GM19238 (cell line): ENCODE data around the gene LGALS14.
"Not testable (repeated sequence)": the region's sequence is repeated elsewhere in the genome, so short reads cannot be mapped to it uniquely, and the experiment has no call there.

Experiments used
- DNase-seq: peaks from one replicate; pipeline ENCODE4 v3.0.0; 2011; ENCODE audit warnings: low spot score; ENCODE audit not compliant: insufficient read length

LGALS14 gene, protein sequence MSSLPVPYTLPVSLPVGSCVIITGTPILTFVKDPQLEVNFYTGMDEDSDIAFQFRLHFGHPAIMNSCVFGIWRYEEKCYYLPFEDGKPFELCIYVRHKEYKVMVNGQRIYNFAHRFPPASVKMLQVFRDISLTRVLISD

DNA sequence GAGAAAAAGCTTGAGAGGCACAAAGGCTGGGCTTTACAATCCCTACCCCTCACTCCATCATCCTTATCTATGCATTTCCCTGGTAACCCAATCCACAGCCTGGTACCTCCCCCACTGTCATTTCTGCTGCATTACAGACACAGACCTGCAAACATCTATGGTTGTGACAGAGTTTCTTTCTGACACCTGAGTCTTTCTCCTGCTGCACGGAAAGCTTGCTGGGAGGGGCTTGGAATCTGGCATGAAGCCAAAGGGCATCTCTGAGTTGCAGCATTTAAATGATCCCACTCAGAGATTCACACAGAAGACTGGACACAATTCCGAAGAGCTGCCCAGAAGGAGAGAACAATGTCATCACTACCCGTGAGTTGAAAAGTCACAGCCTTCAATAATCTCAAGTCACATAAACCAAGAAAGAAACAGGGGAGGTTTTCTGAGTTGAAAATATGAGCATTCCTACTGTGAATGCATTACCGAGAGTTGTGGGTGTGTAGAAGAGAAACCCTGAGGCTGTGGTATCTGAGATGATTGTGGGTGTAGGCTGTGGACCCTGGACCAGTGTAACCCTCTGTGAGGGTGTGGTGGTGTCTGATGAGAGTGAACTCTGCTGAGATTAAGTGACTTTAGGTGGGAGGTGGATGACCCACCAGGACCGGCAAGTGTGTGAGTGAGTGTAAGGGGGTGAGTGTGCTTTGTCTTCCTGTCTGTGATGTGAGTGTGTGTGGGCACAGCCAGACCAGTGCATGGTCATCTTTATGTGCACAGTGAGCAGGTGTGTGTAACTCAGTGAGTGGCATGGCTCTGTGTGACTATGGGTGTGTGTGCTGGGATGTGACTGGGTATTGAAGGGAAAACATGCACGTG is at the start of gene LGALS14:
Gene LGALS14, plus strand, starts transcription at position 301 of the 864 bp plus-strand sequence. Its CDS starts 48 bp downstream, at position 349.
- no peak for DNase-seq

DNA sequence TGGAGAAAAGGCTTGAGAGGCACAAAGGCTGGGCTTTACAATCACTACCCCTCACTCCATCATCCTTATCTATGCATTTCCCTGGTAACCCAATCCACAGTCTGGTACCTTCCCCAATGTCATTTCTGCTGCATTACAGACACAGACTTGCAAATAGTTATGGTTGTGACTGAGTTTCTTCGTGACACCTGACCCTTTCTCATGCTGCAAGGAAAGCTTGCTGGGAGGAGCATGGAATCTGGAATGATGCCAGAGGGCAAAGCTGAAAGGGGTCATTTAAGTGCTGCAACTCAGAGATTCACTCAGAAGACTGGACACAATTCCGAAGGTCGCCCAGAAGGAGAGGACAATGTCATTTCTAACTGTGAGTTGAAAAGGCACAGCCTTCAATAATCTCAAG is 48.7 kb upstream of the LGALS14 start, which contains the start of gene LGALS16:
Gene LGALS16, plus strand, starts transcription at position 301 of the 400 bp plus-strand sequence. Its CDS starts 49 bp downstream, at position 350.
- DNase-seq: no peak

DNA sequence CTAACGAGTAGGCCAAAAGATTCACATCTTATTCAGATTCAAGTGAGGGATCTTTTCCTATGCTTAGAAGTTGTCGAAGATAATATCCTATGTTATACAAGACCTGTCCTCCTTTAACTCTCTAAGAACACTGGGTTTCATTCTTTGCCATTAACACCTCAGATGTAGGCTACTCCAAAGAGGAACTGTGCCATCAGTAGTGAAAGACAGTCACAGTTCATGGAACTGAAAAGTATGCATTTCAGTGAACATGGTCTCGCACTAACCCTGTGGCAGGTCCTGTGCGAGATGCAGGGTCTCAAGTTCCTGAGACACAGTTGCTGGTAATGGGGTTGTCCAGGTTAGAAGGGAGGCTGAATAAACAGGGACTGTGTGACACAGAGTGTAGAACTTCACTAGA is 44.5 kb upstream of the LGALS14 start:
- DNase-seq: no peak

DNA sequence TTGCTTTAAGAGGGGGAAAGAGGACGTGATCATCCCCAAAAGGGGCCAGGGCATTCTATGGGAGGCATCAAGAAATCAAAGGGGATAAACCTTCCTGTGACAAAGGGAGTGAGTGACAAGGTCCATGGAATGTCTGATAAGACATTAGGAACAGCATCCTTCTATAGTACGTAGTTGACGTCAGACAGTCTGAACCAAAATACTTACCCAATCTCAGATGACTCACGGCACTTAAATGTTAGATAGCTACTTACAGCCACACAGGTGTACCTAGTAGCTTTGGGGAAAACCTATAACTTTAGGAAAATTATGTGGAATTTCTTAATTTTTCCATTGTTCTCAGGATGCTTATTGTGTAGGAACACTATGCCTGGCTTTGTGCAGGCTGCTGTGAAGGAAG is 43.6 kb upstream of the LGALS14 start:
- DNase-seq: no peak

DNA sequence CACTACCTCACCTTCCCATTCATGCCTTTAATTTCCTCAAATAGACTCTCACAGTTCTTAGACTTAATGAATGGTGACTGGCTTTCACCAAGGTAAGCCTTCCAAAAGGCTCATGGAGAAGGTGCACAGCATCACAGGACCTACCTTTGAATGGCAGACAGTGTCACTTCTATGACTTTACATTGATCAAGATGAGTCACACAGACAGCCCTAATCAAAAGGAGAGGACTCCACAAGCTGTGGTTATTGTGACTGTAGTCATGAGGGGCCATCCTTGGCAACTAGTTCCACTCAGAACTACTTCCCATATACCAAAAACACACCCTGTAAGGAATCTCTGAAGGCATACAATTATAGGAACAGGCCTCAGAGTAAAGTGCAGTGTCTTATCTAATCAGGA is 42.7 kb upstream of the LGALS14 start:
- DNase-seq: no peak

DNA sequence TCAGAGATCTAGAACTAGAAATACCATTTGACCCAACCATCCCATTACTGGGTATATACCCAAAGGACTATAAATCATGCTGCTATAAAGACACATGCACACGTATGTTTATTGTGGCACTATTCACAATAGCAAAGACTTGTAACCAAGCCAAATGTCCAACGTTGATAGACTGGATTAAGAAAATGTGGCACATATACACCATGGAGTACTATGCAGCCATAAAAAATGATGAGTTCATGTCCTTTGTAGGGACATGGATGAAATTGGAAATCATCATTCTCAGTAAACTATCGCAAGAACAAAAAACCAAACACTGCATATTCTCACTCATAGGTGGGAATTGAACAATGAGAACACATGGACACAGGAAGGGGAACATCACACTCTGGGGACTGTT is 34.4 kb upstream of the LGALS14 start:
- not testable (repeated sequence) for DNase-seq

DNA sequence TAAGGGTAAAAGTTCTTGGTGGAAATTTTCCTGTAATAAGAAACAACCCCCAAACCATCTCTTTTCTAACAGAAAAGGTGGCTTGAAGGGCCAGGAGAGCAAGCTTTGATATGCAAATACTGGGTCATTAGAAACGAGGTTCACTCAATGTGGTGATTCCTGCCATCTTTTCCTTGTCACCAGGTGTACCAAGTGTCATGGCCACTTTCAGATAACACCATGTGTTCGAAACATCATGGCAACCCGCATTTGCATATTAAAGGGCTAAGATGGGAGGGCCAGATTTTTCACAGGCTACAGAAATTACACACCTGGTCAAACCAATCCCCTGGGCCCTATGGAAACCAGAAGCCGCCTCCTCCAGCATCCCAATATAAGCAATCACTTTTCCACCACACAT is 33.3 kb upstream of the LGALS14 start:
- DNase-seq: no peak

DNA sequence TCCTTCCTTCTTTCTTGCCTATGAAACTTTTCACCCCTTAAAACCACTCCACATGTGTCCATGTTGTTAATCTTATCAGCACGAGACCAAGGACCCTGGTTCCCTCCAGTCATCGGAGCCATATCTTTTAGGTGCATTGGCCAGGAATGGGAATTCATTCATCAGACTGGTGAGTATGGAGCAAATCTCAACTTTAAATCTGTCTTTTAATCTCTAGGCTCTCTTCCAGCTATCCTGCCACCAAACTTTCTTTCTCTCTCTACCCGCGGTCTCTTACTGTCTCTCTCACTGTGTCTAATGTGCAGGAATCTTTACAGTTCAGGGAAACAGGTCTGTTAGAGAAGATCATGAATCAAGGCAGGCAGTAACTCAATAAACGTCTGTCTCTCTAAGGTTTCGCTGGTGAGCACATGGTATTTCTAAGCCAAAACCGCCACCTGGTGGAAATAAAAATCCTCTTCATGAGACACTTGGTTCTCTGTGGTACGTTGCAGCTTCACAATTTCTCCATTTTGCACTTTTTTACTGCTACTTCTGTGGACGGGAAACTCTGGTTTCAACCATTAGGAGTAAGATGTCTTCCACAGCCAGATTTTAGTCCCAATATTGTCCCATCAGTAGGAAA is 32.4 kb upstream of the LGALS14 start:
- DNase-seq: no peak

DNA sequence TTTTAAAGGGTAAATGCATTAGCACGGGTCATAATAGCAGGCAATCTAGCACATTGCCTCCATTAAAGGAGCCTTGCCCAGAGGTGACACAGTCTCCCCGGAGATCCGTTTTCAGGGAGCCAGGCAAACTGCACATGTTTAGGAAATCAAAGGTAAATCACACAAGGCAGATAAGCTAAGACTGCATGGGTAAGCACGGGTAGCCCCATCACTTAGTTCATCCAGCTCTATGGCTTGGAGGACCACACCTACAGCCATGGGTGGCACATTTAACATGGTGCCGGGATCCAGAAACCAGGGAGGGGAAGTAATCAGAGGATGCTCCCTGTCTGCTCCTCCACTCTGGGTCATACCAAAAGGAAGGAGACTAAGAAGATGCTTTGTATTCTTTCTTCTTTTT is 31.8 kb upstream of the LGALS14 start:
- no peak for DNase-seq

DNA sequence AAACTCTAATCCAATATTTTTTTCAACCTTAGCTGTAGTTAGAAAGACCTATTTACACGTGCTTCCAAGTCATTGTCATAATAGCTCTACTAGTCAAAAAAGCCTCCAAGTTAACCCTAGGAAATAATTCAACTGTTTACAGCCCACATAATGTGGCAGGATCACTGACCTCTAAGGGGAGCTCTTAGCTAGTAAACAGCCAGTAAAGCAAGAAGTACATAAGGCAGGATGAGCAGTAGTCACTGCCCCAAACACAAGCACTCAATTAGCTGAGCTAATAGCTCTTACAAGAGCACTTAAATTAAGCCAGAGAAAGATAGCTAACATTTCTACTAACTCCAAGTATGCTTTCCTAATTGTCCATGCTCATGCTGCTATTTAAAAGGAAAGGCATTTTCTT is 30.4 kb upstream of the LGALS14 start:
- DNase-seq: not testable (repeated sequence)

DNA sequence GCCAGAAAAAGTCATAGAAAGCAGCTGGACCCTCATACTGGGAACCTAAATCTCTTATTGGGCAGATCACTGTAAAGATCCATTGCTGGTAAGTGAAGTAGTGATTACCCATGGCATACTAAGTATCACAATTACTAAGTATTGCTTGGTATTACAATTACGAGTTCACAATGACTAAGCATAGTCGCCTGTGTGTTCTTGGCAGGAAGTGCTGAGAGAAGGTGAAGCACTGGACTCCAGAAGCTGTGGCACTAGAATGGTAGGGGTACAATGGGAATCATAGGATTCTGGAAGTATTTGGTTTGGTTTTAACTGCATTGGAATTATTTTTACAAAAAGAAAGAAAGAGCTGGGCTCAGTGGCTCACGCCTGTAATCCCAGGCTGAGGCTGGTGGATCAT is 28.3 kb upstream of the LGALS14 start:
- no peak for DNase-seq

DNA sequence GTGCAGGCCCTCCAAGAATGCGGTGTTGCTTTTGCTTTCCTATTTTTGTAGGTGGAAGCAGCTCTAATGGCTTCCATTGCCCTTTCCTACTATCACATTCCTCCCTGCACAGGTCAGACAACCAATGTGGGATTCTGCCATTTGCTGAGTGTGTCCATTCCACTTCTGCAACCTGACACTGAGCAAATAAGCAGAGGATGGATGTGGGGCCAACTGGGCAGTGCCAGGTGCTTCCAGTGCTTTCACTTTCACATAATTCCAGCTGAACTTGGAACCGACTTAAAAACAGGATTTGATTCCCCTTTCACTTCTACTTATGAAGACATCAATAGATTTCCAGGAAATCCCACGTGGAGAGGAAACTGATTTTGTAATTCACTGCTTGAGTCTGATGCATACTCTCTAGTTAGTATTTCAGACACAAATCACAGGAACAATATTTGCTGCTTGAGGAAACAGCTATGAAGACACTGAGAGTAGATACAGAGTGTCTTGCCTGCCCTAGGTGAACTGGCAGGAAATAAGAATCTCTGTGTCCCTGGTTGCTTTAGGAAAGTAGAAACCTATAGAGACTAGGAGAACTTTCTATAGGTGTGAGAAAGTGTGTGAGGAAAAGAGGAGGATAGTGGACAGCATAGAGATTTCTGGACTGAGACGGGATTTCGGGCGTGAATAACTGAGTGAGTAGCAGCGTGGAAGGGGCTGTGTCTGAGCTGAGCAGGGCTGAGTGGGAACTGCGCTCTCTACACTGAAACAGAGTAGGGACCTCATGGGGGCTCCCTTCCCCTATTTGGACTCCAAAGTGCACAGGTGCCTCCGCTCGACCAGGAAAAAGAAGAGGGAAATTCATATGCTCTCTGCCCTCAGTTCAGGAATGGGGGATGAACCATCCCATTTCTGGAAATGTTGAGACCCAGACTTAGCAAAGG is 26.1 kb upstream of the LGALS14 start:
- DNase-seq: no peak

DNA sequence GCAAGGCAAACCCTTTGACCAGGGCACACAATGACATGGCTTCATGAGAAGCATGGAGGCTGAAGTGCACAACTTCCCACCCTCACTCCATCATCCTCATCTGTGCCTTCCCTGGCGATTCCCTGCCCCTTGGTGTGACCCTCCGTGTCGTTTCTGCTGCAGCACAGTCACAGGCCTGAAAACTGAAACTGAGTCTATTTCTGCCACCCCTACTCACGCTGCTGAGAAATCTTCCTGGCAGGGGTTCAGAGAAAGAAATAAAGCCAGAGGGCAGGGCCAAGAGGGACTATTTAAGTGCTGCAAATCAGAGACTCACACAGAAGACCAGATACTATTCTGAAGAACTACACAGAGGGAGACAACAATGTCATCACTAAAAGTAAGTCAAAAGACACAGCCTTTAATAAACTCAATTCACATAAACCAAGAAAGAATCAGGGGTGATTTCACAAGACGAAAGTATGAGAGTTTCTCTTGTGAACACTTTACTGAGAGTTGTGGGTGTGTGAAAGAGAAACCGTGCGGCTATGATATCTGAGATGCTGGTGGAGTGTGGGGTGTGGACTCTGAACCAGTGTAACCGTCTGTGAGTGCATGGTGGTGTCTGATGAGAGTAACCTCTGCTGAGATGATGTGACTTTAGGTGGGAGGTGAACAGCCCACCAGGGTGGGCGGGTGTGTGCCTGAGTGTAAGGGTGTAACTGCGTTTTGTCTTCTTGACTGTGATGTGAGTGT is 25.1 kb upstream of the LGALS14 start:
- DNase-seq: no peak

DNA sequence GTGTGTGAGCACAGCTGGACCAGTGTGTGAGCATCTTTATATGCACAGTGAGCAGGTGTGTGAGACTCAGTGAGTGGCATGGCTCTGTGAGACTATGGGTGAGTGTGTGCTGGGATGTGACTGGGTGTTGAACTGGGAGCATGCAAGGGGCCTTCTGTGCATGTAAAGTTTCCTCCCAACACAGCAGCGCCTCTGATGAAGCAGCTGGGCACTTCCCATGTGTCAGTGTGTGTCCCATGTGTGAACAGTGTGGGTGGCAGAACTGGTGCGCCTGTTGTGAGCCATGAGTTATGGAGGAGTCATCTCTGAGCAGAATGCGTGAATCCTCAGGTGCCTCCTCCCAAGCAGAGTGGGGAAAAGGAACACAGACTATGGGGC is 24.5 kb upstream of the LGALS14 start:
- no peak for DNase-seq

DNA sequence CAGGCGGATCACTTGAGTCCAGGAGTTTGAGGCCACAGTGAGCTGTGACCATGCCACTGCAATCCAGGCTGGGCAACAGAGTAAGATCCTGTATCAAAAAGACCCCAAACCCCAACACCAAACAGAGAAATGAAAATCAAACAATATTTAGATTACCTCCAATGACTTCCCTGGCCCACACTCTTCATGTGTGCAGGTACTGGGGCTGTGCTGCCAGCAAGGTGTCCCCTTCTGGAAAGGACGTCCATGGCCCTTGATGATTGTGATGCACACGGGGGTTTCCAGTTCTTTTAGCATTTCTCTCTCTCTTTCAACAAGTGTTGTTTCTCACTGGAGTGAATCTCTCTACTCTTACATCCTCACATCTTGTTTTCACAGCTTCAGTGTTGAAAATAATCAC is 23.7 kb upstream of the LGALS14 start:
- DNase-seq: no peak

DNA sequence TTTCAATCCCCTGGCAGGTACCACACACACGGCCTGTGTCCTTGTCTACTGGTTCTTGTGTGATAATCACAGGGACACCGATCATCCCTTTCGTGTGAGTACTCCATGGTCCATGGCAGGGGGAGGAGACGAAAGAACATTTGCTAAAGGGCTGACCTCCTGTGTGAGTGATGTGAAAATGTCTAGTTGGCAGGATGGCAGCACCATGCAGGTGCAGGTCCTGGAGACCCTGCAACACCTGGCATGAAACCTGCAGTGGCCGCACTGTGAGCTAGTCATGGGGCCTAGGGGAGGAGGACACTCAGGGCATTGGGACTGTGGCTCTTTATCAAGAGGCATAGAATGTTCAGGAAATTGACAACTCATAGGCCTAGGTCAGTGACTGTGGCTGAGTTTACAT is 22.9 kb upstream of the LGALS14 start:
- DNase-seq: no peak

DNA sequence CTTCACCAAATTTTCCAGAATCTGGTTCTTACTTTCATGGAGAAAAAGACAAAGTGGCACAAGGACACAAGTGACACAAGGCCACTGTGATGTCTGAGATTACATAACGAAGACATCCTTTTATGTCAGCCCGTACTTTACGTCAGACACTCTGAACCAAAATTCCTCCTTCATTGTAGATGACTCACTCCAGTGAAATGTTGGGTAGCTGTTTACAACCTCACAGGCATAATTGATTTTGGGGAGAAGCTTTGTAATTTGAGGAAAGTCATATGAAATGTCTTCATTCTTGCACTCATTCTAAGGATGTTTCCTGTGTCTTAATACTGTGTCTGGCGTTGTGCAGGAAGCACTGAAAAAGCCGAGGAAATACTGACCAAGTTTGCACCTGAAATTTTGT is 20.0 kb upstream of the LGALS14 start:
- DNase-seq: no peak

DNA sequence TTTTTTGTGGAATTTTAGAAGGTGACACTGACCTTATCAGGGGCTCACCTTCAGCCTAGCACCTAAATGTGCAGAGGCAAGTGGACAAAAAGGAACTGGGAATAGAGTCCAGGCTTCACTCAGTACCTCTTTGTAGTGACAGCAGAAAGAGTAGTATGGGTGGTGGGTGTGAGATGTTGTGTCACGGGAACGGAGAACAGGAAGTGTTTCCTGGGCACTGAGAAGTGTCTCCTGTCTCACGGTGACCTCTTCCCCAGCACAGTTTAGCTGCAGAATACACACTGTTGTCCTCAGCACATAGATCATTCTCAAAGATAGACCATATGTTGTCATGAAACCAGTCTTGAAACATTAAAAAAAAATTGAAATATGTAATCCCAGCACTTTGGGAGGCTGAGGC is 17.5 kb upstream of the LGALS14 start:
- no peak for DNase-seq

DNA sequence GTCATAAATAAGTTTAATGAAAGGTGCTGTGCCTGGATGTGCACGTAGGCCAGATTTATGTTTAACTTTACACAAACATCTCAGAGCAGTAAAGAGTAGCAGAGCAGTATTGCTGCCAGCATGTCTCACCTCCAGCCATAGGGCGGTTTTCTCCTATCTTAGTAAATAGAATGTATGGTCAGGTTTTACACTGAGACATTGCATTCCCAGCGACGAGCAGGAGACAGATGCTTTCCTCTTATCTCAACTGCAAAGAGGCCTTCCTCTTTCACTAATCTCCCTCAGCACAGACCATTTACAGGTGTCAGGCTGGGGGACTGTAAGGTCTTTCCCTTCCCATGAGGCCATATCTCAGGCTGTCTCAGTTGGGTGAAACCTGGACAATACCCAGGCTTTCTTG is 15.6 kb upstream of the LGALS14 start:
- DNase-seq: not testable (repeated sequence)

DNA sequence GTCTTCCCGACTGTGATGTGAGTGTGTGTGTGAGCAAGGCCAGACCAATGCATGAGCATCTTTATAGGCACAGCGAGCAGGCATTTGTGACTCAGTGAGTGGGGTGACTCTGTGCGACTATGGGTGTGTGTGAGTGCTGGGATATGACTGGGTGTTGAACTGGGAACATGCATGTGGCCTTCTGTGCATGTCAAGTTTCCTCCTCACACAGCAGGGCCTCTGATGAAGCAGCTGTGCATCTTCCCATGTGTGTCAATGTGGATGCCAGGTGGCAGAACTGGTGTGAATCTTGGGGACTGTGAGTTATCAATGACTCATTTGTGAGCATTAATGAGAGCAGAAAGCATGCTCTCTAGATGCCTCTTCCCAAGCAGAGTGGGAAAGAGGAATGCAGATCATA is 12.1 kb upstream of the LGALS14 start:
- DNase-seq: no peak

DNA sequence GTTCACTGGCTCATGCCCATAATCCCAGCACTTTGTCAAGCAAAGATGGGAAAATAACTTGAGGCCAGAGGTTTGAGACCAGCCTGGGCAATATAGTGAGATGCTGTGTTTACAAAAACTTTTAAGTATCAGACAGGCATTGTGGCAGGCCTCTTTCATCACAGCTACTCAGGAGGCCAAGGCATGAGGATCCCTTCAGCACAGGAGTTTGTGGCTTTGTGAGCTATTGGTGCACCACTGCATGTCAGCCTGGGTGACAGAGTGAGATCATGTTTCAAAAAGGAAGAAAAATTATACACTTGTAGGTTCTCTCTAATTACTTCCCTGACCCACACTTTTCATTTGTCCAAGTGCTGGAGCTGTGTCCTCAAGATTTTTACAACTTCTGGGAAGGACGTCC is 11.5 kb upstream of the LGALS14 start:
- DNase-seq: no peak
